Panc1 (cell line): ENCODE results near the gene GRIP1. TPM values are rescaled to one million over a fixed set of nuclear protein-coding genes. Genes with fewer than 3 reads are reported as not detected.

ENCODE experiments used
- ATAC-seq: fragments of 200-7000 bp; cut with Tn5 transposase; 2 replicates; pipeline ENCODE4 v1.9.1; 2020; ENCODE audit warnings: mild to moderate bottlenecking, moderate library complexity
- BruUV-seq: library from RNA; stranded (reverse); fragments of 400-500 nt; replicated peaks from 2 replicates; lab custom pipeline; 2021; lab: Mats Ljungman, UMichigan
- CTCF ChIA-PET: fragments of 300-600 bp; sonication (Branson Sonifier 250); formaldehyde crosslinking; loops from one replicate; lab custom pipeline; 2022; ENCODE audit warnings: antibody characterized with exemption; lab: Charles Lee
- POLR2A ChIA-PET: fragments of 300-600 bp; sonication (Branson Sonifier 250); formaldehyde crosslinking; loops from one replicate; lab custom pipeline; 2022; ENCODE audit warnings: antibody characterized with exemption; lab: Charles Lee
- DNase-seq: peaks from one replicate; pipeline ENCODE4 v3.0.0-alpha.2; 2010; ENCODE audit warnings: low read depth, low spot score
- H3K27ac ChIP-seq: 2 replicates; pipeline ENCODE4 v1.5.1; 2011; ENCODE audit warnings: mild to moderate bottlenecking, low read length, inconsistent platforms
- H3K27me3 ChIP-seq: fragments of 200-500 bp; sonication (Bioruptor generic); 2 replicates; pipeline ENCODE4 v1.6.0; 2014; ENCODE audit warnings: low read length, inconsistent platforms; ENCODE audit not compliant: control insufficient read depth, insufficient read depth
- H3K36me3 ChIP-seq: fragments of 200-500 bp; sonication (Bioruptor generic); 2 replicates; pipeline ENCODE4 v1.5.1; 2014; ENCODE audit warnings: inconsistent platforms, mild to moderate bottlenecking, low read length, moderate library complexity; ENCODE audit not compliant: control insufficient read depth, insufficient read depth
- H3K4me1 ChIP-seq: 2 replicates; pipeline ENCODE4 v1.5.1; 2011; ENCODE audit warnings: inconsistent platforms, mild to moderate bottlenecking, low read length, moderate library complexity; ENCODE audit not compliant: control insufficient read depth, insufficient read depth
- H3K4me3 ChIP-seq, 2 experiments: 2 replicates each; pipeline ENCODE4 v1.5.1; 2011 to 2012; ENCODE audit warnings: low read depth in 2 of 2, low read length in 2 of 2, mild to moderate bottlenecking in 2 of 2, inconsistent platforms in 1 of 2, moderate library complexity in 1 of 2
- H3K9me3 ChIP-seq: fragments of 200-500 bp; sonication (Bioruptor generic); 2 replicates; pipeline ENCODE4 v1.5.1; 2014; ENCODE audit warnings: low read depth, mild to moderate bottlenecking, inconsistent platforms, low read length, moderate library complexity; ENCODE audit not compliant: control insufficient read depth, insufficient read depth
- CTCF ChIP-seq: fragments of 450-650 bp; IDR thresholded peaks from 2 replicates; pipeline ENCODE4 v1.5.1; 2017; ENCODE audit warnings: mild to moderate bottlenecking
- POLR2AphosphoS5 ChIP-seq: IDR thresholded peaks from 2 replicates; pipeline ENCODE4 v1.6.1; 2012; ENCODE audit warnings: mild to moderate bottlenecking, low read depth, low read length, moderate library complexity
- REST ChIP-seq, 2 experiments: IDR thresholded peaks; 2 replicates each; pipeline ENCODE4 v1.6.1; 2011 to 2012; ENCODE audit warnings: low read depth in 2 of 2, control low read depth in 1 of 2, low read length in 1 of 2, mild to moderate bottlenecking in 1 of 2, moderate library complexity in 1 of 2; ENCODE audit not compliant: insufficient read depth in 1 of 2
- SIN3A ChIP-seq: IDR thresholded peaks from 2 replicates; pipeline ENCODE4 v1.6.1; 2012; ENCODE audit warnings: low read depth, mild to moderate bottlenecking, low read length, moderate library complexity, borderline replicate concordance; ENCODE audit not compliant: insufficient read depth
- TCF7L2 ChIP-seq: IDR thresholded peaks from 2 replicates; pipeline ENCODE4 v1.6.1; 2011; ENCODE audit warnings: mild to moderate bottlenecking, low read depth, low read length, inconsistent platforms
- in situ Hi-C: cut with HindIII; loops from 2 replicates; pipeline ENCODE4 v1.10.0; 2016; ENCODE audit warnings: low sequenced_read_pairs, low pct_unique_long_range_greater_than_20kb
- intact Hi-C: fragments of 100-400 bp; cut with micrococcal nuclease; formaldehyde crosslinking; loops from one replicate; pipeline ENCODE4 v1.10.0; 2022; ENCODE audit not compliant: unreplicated experiment
- total RNA-seq: library from RNA; stranded (reverse); gene quantifications from one replicate; pipeline ENCODE4 v1.2.1, GENCODE V29; 2021; ENCODE audit not compliant: unreplicated experiment

The GRIP1 gene
- total RNA-seq, 1 experiment from 2014 or later, result 9.2 TPM

GRCh38 chr12:66447643-66448042, 231.2 kb downstream of the GRIP1 start:
- ChIA-PET POLR2A (no interaction called here), CTCF (no interaction called here)
- ATAC-seq, result no peak
- intact Hi-C loops, result loop anchor here (2.0 kb wide), 1 partner anchor 27 kb away; no protein-coding TSS in a partner anchor
- Histone ChIP-seq H3K9me3 (no peaks in the 10 kb centered on the region), H3K27me3 (no peaks in the 10 kb centered on the region), H3K27ac (no peak overlapping the region), H3K4me3 (no peak overlapping the region), H3K4me1 (no peaks in the 10 kb centered on the region), H3K36me3 (no peaks in the 10 kb centered on the region)
- in situ Hi-C loops, result no loop called here
- no TSS peak for BruUV-seq
- TF ChIP-seq POLR2AphosphoS5 (no peak), SIN3A (no peak), TCF7L2 (no peak), CTCF (no peak), REST (IDR thresholded peaks at IDR 0.05; ENCODE audit: insufficient read depth in 1 of 2, low read depth in 2 of 2, low read length in 1 of 2) (no peak)
- DNase-seq, result no peak

- no peak overlapping the region for H3K27ac ChIP-seq
- DNase-seq, result no peak
- in situ Hi-C loops (no loop called here), intact Hi-C loops (loop anchor here (2.0 kb wide), 1 partner anchor 29 kb away; no protein-coding TSS in a partner anchor)
- no peaks in the 10 kb centered on the region for H3K9me3 ChIP-seq
- no peak for ATAC-seq
- H3K4me3 ChIP-seq, result no peak overlapping the region
- ChIA-PET POLR2A (no interaction called here), CTCF (no interaction called here)
- H3K36me3 ChIP-seq, result no peaks in the 10 kb centered on the region
- BruUV-seq, result no TSS peak
- no peak for TF ChIP-seq CTCF
- no peak for TF ChIP-seq TCF7L2
- no peak for TF ChIP-seq SIN3A
- TF ChIP-seq POLR2AphosphoS5, result no peak
- TF ChIP-seq REST (IDR thresholded peaks at IDR 0.05; ENCODE audit: insufficient read depth in 1 of 2, low read depth in 2 of 2, low read length in 1 of 2), result no peak
- H3K4me1 ChIP-seq, result no peaks in the 10 kb centered on the region
- no peaks in the 10 kb centered on the region for H3K27me3 ChIP-seq
Measured at GRCh38 chr12:66446276-66446675, 232.6 kb downstream of the GRIP1 start.
